ENCODE data around the gene DHX40.
"Not testable (repeated sequence)": the region's sequence is repeated elsewhere in the genome, so short reads cannot be mapped to it uniquely, and the experiment has no call there.

- TF ChIP-seq EZH2 (IDR thresholded peaks at IDR 0.05; ENCODE audit: low read length, missing control alignments); CTCF (conservative IDR thresholded peaks at IDR 0.05 in 1 of 2, IDR thresholded peaks at IDR 0.05 in 1 of 2; ENCODE audit: low read depth in 1 of 2, low read length in 2 of 2): not testable (repeated sequence)
Measured at GRCh38 chr17:59584168-59584567, 18.8 kb downstream of the DHX40 start.
